ENCODE measurements around the gene DUSP7.

The DUSP7 gene

GRCh38 chr3:52056521-52056967 lies at the start of gene DUSP7:
Gene DUSP7, minus strand, starts transcription at chr3:52056571. Its CDS starts 205 bp downstream, at chr3:52056366.
- peak; percentile 67 for DNase-seq (ENCODE audit: low spot score)

GRCh38 chr3:52104684-52105640 lies 48.6 kb upstream of the DUSP7 start:
- DNase-seq (ENCODE audit: low spot score) = no peak

- no peak for DNase-seq (ENCODE audit: low spot score)
Measured at GRCh38 chr3:52102934-52103333, 46.6 kb upstream of the DUSP7 start.

- DNase-seq (ENCODE audit: low spot score) = no peak
Measured at GRCh38 chr3:52099001-52099401, 42.6 kb upstream of the DUSP7 start.

GRCh38 chr3:52097851-52098507 lies 41.6 kb upstream of the DUSP7 start:
- DNase-seq (ENCODE audit: low spot score) = no peak

GRCh38 chr3:52095990-52096775 lies 39.8 kb upstream of the DUSP7 start:
- no peak for DNase-seq (ENCODE audit: low spot score)

GRCh38 chr3:52094571-52095485 lies 38.5 kb upstream of the DUSP7 start:
- no peak for DNase-seq (ENCODE audit: low spot score)

GRCh38 chr3:52093756-52094545 lies 37.6 kb upstream of the DUSP7 start:
- DNase-seq (ENCODE audit: low spot score) = peak; percentile 52

GRCh38 chr3:52092891-52093290 lies 36.5 kb upstream of the DUSP7 start:
- no peak for DNase-seq (ENCODE audit: low spot score)

GRCh38 chr3:52092271-52092660 lies 35.9 kb upstream of the DUSP7 start:
- DNase-seq (ENCODE audit: low spot score) = no peak

GRCh38 chr3:52091586-52092270 lies 35.4 kb upstream of the DUSP7 start:
- DNase-seq (ENCODE audit: low spot score) = peak; percentile 67

- no peak for DNase-seq (ENCODE audit: low spot score)
Measured at GRCh38 chr3:52090933-52091468, 34.6 kb upstream of the DUSP7 start.

- DNase-seq (ENCODE audit: low spot score) = peak; percentile 88
Measured at GRCh38 chr3:52090131-52090932, 34.0 kb upstream of the DUSP7 start.

- no peak for DNase-seq (ENCODE audit: low spot score)
Measured at GRCh38 chr3:52089691-52090090, 33.3 kb upstream of the DUSP7 start.

- no peak for DNase-seq (ENCODE audit: low spot score)
Measured at GRCh38 chr3:52088445-52089367, 32.3 kb upstream of the DUSP7 start.

- no peak for DNase-seq (ENCODE audit: low spot score)
Measured at GRCh38 chr3:52087731-52088130, 31.4 kb upstream of the DUSP7 start.

- no peak for DNase-seq (ENCODE audit: low spot score)
Measured at GRCh38 chr3:52086976-52087663, 30.7 kb upstream of the DUSP7 start.
